ENCODE data around the gene MYL4. TPM values are rescaled to one million over a fixed set of nuclear protein-coding genes. Genes with fewer than 3 reads are reported as not detected.

The MYL4 gene
- total RNA-seq, 1 donor from 2014 or later = not detected

DNA sequence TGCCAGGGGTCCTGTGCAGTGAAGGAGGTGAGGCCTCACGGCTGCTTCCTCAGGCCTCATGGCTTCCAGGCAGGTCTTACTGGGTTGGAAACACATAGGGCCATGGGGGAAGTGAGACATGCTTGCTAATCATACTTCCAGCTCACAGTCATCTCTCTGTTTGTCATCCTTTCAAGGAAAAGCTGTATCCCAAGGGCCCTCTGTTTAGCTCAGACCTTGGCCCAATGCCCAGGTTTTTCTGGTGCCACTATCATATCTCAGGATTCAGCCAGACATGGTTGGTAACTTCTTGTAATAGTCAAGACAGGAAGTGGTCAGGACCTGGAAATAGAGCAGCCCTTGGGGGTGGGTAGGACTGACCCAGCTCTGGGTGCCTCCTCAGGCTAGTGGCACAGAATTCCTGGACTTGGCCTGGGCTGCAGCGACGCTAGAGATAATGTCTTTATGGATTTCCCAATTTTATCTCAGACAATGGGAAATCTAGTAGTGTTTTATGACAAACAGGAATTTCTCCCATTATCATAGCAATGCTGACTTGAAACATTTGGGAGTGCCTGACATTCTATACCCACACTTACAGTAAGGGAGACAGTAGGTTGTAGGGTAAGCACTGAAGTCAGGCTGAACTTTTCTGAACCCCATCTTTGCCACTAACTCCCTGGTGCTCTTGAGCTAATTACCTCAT, 31.0 kb downstream of the MYL4 start:
- DNase-seq (ENCODE audit: low read depth) = peak; percentile 100
- Histone ChIP-seq H3K36me3 (ENCODE audit: control insufficient read depth, insufficient read depth, low read length) (peaks cover 1% of the 10 kb centered on the region), H3K4me3 (ENCODE audit: low read depth, low read length) (no peak overlapping the region), H3K27me3 (ENCODE audit: control insufficient read depth, insufficient read depth, low read length) (no peaks in the 10 kb centered on the region)
- TF ChIP-seq, protein P1, sequence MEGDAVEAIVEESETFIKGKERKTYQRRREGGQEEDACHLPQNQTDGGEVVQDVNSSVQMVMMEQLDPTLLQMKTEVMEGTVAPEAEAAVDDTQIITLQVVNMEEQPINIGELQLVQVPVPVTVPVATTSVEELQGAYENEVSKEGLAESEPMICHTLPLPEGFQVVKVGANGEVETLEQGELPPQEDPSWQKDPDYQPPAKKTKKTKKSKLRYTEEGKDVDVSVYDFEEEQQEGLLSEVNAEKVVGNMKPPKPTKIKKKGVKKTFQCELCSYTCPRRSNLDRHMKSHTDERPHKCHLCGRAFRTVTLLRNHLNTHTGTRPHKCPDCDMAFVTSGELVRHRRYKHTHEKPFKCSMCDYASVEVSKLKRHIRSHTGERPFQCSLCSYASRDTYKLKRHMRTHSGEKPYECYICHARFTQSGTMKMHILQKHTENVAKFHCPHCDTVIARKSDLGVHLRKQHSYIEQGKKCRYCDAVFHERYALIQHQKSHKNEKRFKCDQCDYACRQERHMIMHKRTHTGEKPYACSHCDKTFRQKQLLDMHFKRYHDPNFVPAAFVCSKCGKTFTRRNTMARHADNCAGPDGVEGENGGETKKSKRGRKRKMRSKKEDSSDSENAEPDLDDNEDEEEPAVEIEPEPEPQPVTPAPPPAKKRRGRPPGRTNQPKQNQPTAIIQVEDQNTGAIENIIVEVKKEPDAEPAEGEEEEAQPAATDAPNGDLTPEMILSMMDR (IDR thresholded peaks at IDR 0.05; ENCODE audit: insufficient read depth, low read length, poor library complexity, severe bottlenecking) = no peak

DNA sequence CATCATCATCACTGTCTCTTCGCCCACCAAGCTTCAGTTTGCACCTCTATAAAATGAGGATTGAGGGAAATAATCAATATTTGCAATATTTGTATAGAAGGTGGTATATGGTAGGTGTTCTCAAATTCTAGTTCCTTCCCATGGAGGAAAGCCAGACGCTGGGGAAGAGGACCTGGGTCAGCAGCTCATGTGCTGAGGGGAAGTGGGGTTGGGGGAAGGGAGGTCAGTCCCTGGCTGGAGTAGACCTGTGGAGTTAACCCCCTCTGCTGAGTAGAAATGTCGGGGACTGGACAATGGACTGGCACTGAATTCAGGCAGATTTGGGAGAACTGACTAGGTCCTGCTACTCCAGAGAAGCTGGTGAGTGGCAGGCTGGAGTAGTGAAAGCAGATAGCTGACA, 31.7 kb downstream of the MYL4 start:
- H3K27me3 ChIP-seq (ENCODE audit: control insufficient read depth, insufficient read depth, low read length) = no peaks in the 10 kb centered on the region
- no peak for DNase-seq (ENCODE audit: low read depth)
- no peaks in the 10 kb centered on the region for H3K36me3 ChIP-seq (ENCODE audit: control insufficient read depth, insufficient read depth, low read length)
- TF ChIP-seq, protein P1 (IDR thresholded peaks at IDR 0.05; ENCODE audit: insufficient read depth, low read length, poor library complexity, severe bottlenecking) = no peak
- no peak overlapping the region for H3K4me3 ChIP-seq (ENCODE audit: low read depth, low read length)

DNA sequence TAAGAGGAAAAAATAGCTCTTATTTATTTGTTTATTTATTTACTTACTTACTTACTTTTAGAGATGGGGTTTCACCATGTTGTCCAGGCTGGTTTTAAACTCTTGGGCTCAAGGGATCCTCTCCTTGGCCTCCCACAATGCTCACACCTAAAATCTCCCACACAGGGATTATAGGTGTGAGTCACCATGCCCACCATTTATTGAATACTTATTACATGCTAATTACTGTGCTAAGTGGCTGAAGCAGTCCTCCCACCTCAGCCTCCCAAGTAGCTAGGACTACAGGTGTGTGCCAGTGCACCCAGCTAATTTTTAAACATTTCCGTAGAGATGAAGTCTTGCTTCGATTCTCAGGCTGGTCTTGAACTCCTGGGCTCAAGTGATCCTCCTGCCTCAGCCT, 33.5 kb downstream of the MYL4 start:
- H3K4me3 ChIP-seq (ENCODE audit: low read depth, low read length) = no peak overlapping the region
- TF ChIP-seq, protein P1 (IDR thresholded peaks at IDR 0.05; ENCODE audit: insufficient read depth, low read length, poor library complexity, severe bottlenecking) = no peak
- no peaks in the 10 kb centered on the region for H3K36me3 ChIP-seq (ENCODE audit: control insufficient read depth, insufficient read depth, low read length)
- no peaks in the 10 kb centered on the region for H3K27me3 ChIP-seq (ENCODE audit: control insufficient read depth, insufficient read depth, low read length)
- DNase-seq (ENCODE audit: low read depth) = no peak

DNA sequence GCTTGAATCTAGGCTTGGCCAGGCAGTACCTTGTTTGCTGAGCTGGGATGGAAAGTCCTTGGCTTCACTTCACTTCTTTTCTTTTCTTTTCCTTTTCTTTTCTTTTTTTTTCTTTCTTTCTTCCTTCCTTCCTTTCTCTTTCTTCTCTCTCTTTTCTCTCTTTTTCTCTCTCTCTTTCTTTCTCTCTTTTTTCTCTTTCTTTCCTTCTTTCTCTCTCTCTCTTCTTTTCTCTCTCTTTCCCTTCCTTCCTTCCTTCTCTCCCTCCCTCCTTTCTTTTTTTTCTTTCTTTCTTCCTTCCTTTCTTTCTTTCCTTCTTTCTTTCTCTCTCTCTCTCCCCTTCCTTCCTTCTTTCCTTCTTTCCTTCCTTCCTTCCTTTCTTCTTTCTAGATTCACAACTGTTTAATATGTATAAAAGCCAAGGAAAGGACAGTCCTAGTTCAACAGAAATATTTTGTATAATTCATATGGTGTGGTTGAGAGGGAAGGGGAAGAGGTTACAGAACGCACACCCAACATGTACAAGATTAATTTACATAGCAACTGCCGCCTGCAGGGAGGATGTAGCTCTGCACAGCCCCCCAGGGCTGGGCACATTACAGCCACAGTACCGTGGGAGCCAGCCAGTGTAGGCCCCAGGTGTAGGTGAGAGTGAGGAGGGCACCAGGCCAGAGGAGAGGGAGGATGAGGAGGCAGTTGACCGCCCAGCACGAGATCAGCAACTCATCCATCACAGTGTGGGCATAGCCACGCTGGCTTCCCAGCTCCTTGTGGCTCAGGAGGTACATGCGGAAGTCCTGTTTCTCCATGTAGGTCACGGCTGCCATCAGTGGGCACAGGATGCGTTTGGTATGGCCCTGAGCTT, 34.8 kb downstream of the MYL4 start:
- H3K36me3 ChIP-seq (ENCODE audit: control insufficient read depth, insufficient read depth, low read length) = no peaks in the 10 kb centered on the region
- DNase-seq (ENCODE audit: low read depth) = no peak
- H3K27me3 ChIP-seq (ENCODE audit: control insufficient read depth, insufficient read depth, low read length) = no peaks in the 10 kb centered on the region
- H3K4me3 ChIP-seq (ENCODE audit: low read depth, low read length) = no peak overlapping the region
- TF ChIP-seq, protein P1 (IDR thresholded peaks at IDR 0.05; ENCODE audit: insufficient read depth, low read length, poor library complexity, severe bottlenecking) = no peak

DNA sequence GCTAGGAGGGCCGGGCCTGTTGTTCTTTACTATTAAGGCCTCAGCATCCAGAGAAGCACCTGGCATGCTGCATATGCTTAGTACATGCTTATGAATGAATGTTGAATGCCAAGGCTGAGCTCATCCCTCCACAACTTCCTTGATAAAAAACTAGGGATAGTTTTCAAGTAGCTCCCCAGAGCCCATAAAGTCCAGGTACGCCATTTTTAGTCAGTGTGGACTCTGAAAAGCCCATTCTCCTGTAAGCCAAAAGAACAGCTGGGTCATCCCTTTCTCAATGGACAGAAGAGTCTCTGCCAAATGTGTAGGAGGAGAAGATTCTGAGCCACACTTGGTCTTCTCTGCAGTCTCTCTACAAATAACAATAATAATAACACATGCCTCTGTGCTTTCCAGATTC, 35.5 kb downstream of the MYL4 start:
- no peak overlapping the region for H3K4me3 ChIP-seq (ENCODE audit: low read depth, low read length)
- no peak for DNase-seq (ENCODE audit: low read depth)
- TF ChIP-seq, protein P1 (IDR thresholded peaks at IDR 0.05; ENCODE audit: insufficient read depth, low read length, poor library complexity, severe bottlenecking) = no peak
- H3K36me3 ChIP-seq (ENCODE audit: control insufficient read depth, insufficient read depth, low read length) = no peaks in the 10 kb centered on the region
- H3K27me3 ChIP-seq (ENCODE audit: control insufficient read depth, insufficient read depth, low read length) = no peaks in the 10 kb centered on the region
